K562 (cell line): ENCODE measurements around the gene PCDHGA8. TPM values are rescaled to one million over a fixed set of nuclear protein-coding genes. Genes with fewer than 3 reads are reported as not detected.

Experiments used
- DEAF1 ChIP-seq: fragments of 450-650 bp; formaldehyde crosslinking; IDR thresholded peaks from 2 replicates; pipeline ENCODE4 v1.4.0; 2020; ENCODE audit warnings: mild to moderate bottlenecking, moderate library complexity
- HINFP ChIP-seq: fragments of 450-650 bp; conservative IDR thresholded peaks from 2 replicates; pipeline ENCODE4 v1.6.1; 2016; ENCODE audit warnings: missing genetic modification characterization, low read depth, mild to moderate bottlenecking, control low read depth, missing compliant biosample characterization
- MAZ ChIP-seq, 2 experiments: fragments of 450-650 bp in 1 of 2; sonication (generic) in 1 of 2; formaldehyde crosslinking; IDR thresholded peaks in 1 of 2; conservative IDR thresholded peaks in 1 of 2; 2 replicates each; pipeline versions ENCODE4 v1.4.0 to v1.5.0; 2020; ENCODE audit warnings: mild to moderate bottlenecking in 1 of 2, missing genetic modification reagents in 1 of 2
- RAD21 ChIP-seq, 2 experiments: fragments of 250-450 bp in 1 of 2; fragments of 450-650 bp in 1 of 2; sonication (Bioruptor Pico) in 1 of 2; formaldehyde crosslinking in 1 of 2; IDR thresholded peaks in 1 of 2; conservative IDR thresholded peaks in 1 of 2; 2 replicates each; pipeline versions ENCODE4 v1.4.0 to v1.8.0; 2020 to 2022; ENCODE audit warnings: mild to moderate bottlenecking in 2 of 2, moderate library complexity in 1 of 2
- REST ChIP-seq, 2 experiments: fragments of 450-650 bp; formaldehyde crosslinking in 1 of 2; IDR thresholded peaks; 2 replicates each; pipeline versions ENCODE4 v1.4.0 to v1.6.1; 2014 to 2020; ENCODE audit warnings: mild to moderate bottlenecking in 2 of 2, borderline replicate concordance in 1 of 2, low read depth in 1 of 2
- SIN3B ChIP-seq: fragments of 450-650 bp; IDR thresholded peaks from 2 replicates; pipeline ENCODE4 v1.6.1; 2017; ENCODE audit warnings: low read depth, mild to moderate bottlenecking, moderate library complexity
- TFE3 ChIP-seq: fragments of 450-650 bp; formaldehyde crosslinking; IDR thresholded peaks from 2 replicates; pipeline ENCODE4 v1.4.0; 2020; ENCODE audit warnings: mild to moderate bottlenecking, mixed read lengths
- ZNF639 ChIP-seq, 2 experiments: fragments of 200-800 bp in 1 of 2; sonication (Bioruptor generic) in 1 of 2; sonication (generic) in 1 of 2; formaldehyde crosslinking in 1 of 2; IDR thresholded peaks in 1 of 2; conservative IDR thresholded peaks in 1 of 2; 2 replicates each; pipeline versions ENCODE4 v1.5.0 to v1.6.1; 2016 to 2020; ENCODE audit warnings: missing compliant biosample characterization in 1 of 2, missing genetic modification characterization in 1 of 2, missing genetic modification reagents in 1 of 2
- polyA plus RNA-seq, 8 experiments: library from polyadenylated mRNA; depleted of rRNA in 4 of 8; stranded (reverse) in 5 of 8; unstranded in 3 of 8; fragments of >200 nt; fragmentation: Nextera tagmentation in 2 of 8; fragmentation: Illumina TruSeq in 1 of 8; extraction: Ambion mirVana in 2 of 8; extraction: Trizol in 1 of 8; gene quantifications; 2 replicates each; pipeline versions ENCODE4 v1.2.1 to v1.2.3, GENCODE V29; 2011 to 2014; ENCODE audit warnings: inconsistent platforms in 1 of 8, missing spikeins in 1 of 8
- total RNA-seq, 7 experiments: library from RNA; depleted of rRNA in 6 of 7; stranded (reverse); fragments of >200 nt in 6 of 7; fragmentation: Illumina TruSeq in 2 of 7; extraction: Trizol in 2 of 7; gene quantifications; 2 replicates each; pipeline versions ENCODE4 v1.2.1 to v1.2.3, GENCODE V29; 2011 to 2021; ENCODE audit warnings: low replicate concordance in 1 of 7

Gene PCDHGA8
- total and polyA plus RNA-seq, 9 of the 15 experiments (the other 6 are each of a cell fraction or from before 2014, with no cell fraction given) = 0.04 to 0.11 (median 0.07) TPM; not detected in 2

- TF ChIP-seq REST (IDR thresholded peaks at IDR 0.05; ENCODE audit: borderline replicate concordance) = peak; percentile 16; the same call in 1 of the 2 replicates
- no peak for TF ChIP-seq REST (CRISPR knock-in tag; IDR thresholded peaks at IDR 0.05; ENCODE audit: low read depth)
- peak; percentile 35; the same call in 1 of the 2 replicates for TF ChIP-seq DEAF1 (CRISPR knock-in tag)
- no peak for TF ChIP-seq TFE3 (CRISPR knock-in tag)
- TF ChIP-seq HINFP = no peak
- no peak for TF ChIP-seq ZNF639 (CRISPR knock-in tag; conservative IDR thresholded peaks at IDR 0.05 in 1 of 2, IDR thresholded peaks at IDR 0.05 in 1 of 2)
- TF ChIP-seq RAD21 (CRISPR knock-in tag; conservative IDR thresholded peaks at IDR 0.05 in 1 of 2, IDR thresholded peaks at IDR 0.05 in 1 of 2) = peak; percentile 59 to 62
- TF ChIP-seq MAZ (CRISPR knock-in tag; conservative IDR thresholded peaks at IDR 0.05 in 1 of 2, IDR thresholded peaks at IDR 0.05 in 1 of 2) = peak in 1 of 2 experiments; percentile 40; a peak in 1 of 4 replicates
- TF ChIP-seq SIN3B = no peak
Measured at GRCh38 chr5:141349917-141350619, 42.4 kb upstream of the PCDHGA8 start, which contains the start of gene PCDHGB1 (continued).
